ENCODE data around the gene VWA8. TPM values are rescaled to one million over a fixed set of nuclear protein-coding genes. Genes with fewer than 3 reads are reported as not detected.
A peak's percentile ranks its signal among the peaks of the same experiment; 100 is the strongest.

VWA8 gene
- total and polyA plus RNA-seq, 12 donors = 7.5 to 71.6 (median 54.3) TPM

GRCh38 chr13:41652735-41653361 lies 308.1 kb downstream of the VWA8 start:
- peaks cover 0 to 46% (median 19%) of the 10 kb centered on the region in 9 donors for H3K4me1 ChIP-seq
- intact Hi-C loops (cut with DNase I) = loop anchor here in 9 of 10 donors (2.0 to 10.0 kb wide), 13 partner anchors 41 to 308 kb away; partner anchors contain the start of gene RGCC (in 3 of the 9)

GRCh38 chr13:41651413-41652058 lies 309.4 kb downstream of the VWA8 start:
- H3K9me3 ChIP-seq = no peaks in the 10 kb centered on the region
- no peaks in the 10 kb centered on the region for H3K27me3 ChIP-seq
- WGBS, 2 donors = 93 to 97% methylated on average over 1 of the region's 1 CpG
- peaks cover 0 to 56% (median 20%) of the 10 kb centered on the region in 9 donors for H3K4me1 ChIP-seq
- peak overlapping the region in 7 of 10 donors; percentile 17 to 80 (median 35) for H3K27ac ChIP-seq
- no peak for TF ChIP-seq CTCF (IDR thresholded peaks at IDR 0.05)
- no peak for DNase-seq
- H3K36me3 ChIP-seq = no peaks in the 10 kb centered on the region
- intact Hi-C loops (cut with DNase I) = loop anchor here in 9 of 10 donors (2.0 to 10.0 kb wide), 13 partner anchors 39 to 307 kb away; partner anchors contain the start of gene RGCC (in 3 of the 9)
- no peak for ATAC-seq
- H3K4me3 ChIP-seq = no peak overlapping the region

More at GRCh38 chr13:41652735-41653361, 308.1 kb downstream of the VWA8 start:
- Histone ChIP-seq H3K27me3 (no peaks in the 10 kb centered on the region), H3K27ac (peak overlapping the region in 7 of 10 donors; percentile 17 to 80 (median 35)), H3K9me3 (no peaks in the 10 kb centered on the region), H3K36me3 (no peaks in the 10 kb centered on the region), H3K4me3 (no peak overlapping the region)
- TF ChIP-seq CTCF (IDR thresholded peaks at IDR 0.05) = peak; percentile 32 to 84 (median 68)
- DNase-seq (peak in 1 of 2 donors; percentile 42), ATAC-seq (peak in 3 of 8 donors; percentile 35 to 49 (median 45))
- 49 to 52% methylated on average over 4 of the region's 4 CpGs for WGBS, 2 donors

- H3K27ac ChIP-seq = peak overlapping the region in 5 of 10 donors; percentile 2 to 80 (median 70)
- no peaks in the 10 kb centered on the region for H3K36me3 ChIP-seq
- 88 to 98% methylated on average over 2 of the region's 2 CpGs for WGBS, 2 donors
- H3K27me3 ChIP-seq = no peaks in the 10 kb centered on the region
- TF ChIP-seq CTCF (IDR thresholded peaks at IDR 0.05) = no peak
- H3K4me1 ChIP-seq = peaks cover 0 to 61% (median 24%) of the 10 kb centered on the region in 9 donors
- ATAC-seq (peak in 2 of 8 donors; percentile 20 to 33), DNase-seq (no peak)
- intact Hi-C loops (cut with DNase I) = loop anchor here in 9 of 10 donors (5.0 to 10.0 kb wide), 11 partner anchors 38 to 306 kb away; partner anchors contain the start of gene RGCC (in 3 of the 9)
- H3K9me3 ChIP-seq = no peaks in the 10 kb centered on the region
- no peak overlapping the region for H3K4me3 ChIP-seq
These were observed 310.2 kb downstream of the VWA8 start for GRCh38 chr13:41650706-41651105.

GRCh38 chr13:41649659-41650058 lies 311.2 kb downstream of the VWA8 start:
- peak in 2 of 8 donors; percentile 39 to 41 for ATAC-seq
- peaks cover 0 to 72% (median 35%) of the 10 kb centered on the region in 9 donors for H3K4me1 ChIP-seq

More at GRCh38 chr13:41649659-41650058, 311.2 kb downstream of the VWA8 start:
- intact Hi-C loops (cut with DNase I) = loop anchor here in 9 of 10 donors (2.0 to 10.0 kb wide), 16 partner anchors 35 to 305 kb away; partner anchors contain the start of gene RGCC (in 4 of the 9)
- peak in 7 of 9 donors; percentile 25 to 50 (median 35) for TF ChIP-seq CTCF (IDR thresholded peaks at IDR 0.05)
- Histone ChIP-seq H3K4me3 (no peak overlapping the region), H3K27ac (peak overlapping the region in 6 of 10 donors; percentile 27 to 80 (median 68)), H3K36me3 (no peaks in the 10 kb centered on the region), H3K9me3 (no peaks in the 10 kb centered on the region), H3K27me3 (no peaks in the 10 kb centered on the region)
- 57 to 58% methylated on average over 3 of the region's 3 CpGs for WGBS, 2 donors
- DNase-seq = no peak

Measured in heart right ventricle (tissue), 16 donors.